GM10266 (cell line): ENCODE measurements around the gene TRIM29.

Source experiments
- DNase-seq: peaks from one replicate; pipeline ENCODE4 v3.0.0; 2012; ENCODE audit errors: extremely low spot score
- CTCF ChIP-seq: IDR thresholded peaks from 2 replicates; pipeline ENCODE4 v1.5.1; 2012; ENCODE audit warnings: mild to moderate bottlenecking, low read depth; ENCODE audit not compliant: control insufficient read depth, insufficient read depth; ENCODE audit errors: missing control alignments

Gene TRIM29

GRCh38 chr11:120063686-120064340 lies 74.1 kb downstream of the TRIM29 start:
- DNase-seq: no peak
- no peak for TF ChIP-seq CTCF

- no peak for DNase-seq
- no peak for TF ChIP-seq CTCF
Observed at GRCh38 chr11:120062561-120062930, 75.4 kb downstream of the TRIM29 start.

- no peak for DNase-seq
- no peak for TF ChIP-seq CTCF
Observed at GRCh38 chr11:120061761-120062560, 76.0 kb downstream of the TRIM29 start.
